Esophagus muscularis mucosa (tissue), 4 donors: ENCODE results near the gene CCDC91.

ENCODE experiments used
- EP300 ChIP-seq: sonication (generic); formaldehyde crosslinking; IDR thresholded peaks from one replicate; pipeline ENCODE4 v1.6.1; 2017; ENCODE audit warnings: antibody characterized with exemption
- POLR2A ChIP-seq: fragments of 450-650 bp; IDR thresholded peaks from one replicate; pipeline ENCODE4 v1.6.1; 2017; ENCODE audit warnings: antibody characterized with exemption, moderate library complexity, mild to moderate bottlenecking, low read depth
- TF ChIP-seq, protein P1 (sequence below), 3 experiments: fragments of 200-600 bp in 2 of 3; fragments of 450-650 bp in 1 of 3; sonication (generic) in 2 of 3; IDR thresholded peaks; one replicate each; pipeline ENCODE4 v1.5.1; 2017 to 2019; ENCODE audit warnings: antibody characterized with exemption in 3 of 3, mild to moderate bottlenecking in 2 of 3, moderate library complexity in 1 of 3

DNA sequence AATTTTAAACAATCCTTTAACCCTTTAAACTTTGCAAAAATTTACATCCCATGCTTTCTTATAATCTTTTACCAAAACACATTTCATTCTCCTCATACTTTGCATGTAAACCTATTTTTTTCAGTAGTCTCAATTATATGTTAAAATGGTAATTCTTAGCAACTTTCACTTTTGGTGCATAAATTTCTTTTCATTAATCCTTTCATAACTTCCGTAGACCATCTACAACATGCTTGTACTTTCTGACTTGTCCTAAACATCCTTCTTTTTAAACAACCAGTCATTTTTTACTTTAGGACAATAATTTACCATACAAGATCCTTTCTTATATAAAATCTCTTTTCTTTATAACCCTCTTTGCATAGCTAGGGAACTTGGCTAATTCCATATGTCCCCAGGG, 19.5 kb downstream of the CCDC91 start:
- TF ChIP-seq, protein P1, sequence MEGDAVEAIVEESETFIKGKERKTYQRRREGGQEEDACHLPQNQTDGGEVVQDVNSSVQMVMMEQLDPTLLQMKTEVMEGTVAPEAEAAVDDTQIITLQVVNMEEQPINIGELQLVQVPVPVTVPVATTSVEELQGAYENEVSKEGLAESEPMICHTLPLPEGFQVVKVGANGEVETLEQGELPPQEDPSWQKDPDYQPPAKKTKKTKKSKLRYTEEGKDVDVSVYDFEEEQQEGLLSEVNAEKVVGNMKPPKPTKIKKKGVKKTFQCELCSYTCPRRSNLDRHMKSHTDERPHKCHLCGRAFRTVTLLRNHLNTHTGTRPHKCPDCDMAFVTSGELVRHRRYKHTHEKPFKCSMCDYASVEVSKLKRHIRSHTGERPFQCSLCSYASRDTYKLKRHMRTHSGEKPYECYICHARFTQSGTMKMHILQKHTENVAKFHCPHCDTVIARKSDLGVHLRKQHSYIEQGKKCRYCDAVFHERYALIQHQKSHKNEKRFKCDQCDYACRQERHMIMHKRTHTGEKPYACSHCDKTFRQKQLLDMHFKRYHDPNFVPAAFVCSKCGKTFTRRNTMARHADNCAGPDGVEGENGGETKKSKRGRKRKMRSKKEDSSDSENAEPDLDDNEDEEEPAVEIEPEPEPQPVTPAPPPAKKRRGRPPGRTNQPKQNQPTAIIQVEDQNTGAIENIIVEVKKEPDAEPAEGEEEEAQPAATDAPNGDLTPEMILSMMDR (IDR thresholded peaks at IDR 0.05): no peak
- no peak for TF ChIP-seq POLR2A
- TF ChIP-seq EP300: no peak
